HCT116 (cell line): Measurements from ENCODE around the gene UBE2E3. TPM values are rescaled to one million over a fixed set of nuclear protein-coding genes. Genes with fewer than 3 reads are reported as not detected.

Source experiments
- ATAC-seq: fragments of 200-7000 bp; cut with Tn5 transposase; 2 replicates; pipeline ENCODE4 v1.9.1; 2020; ENCODE audit warnings: mild to moderate bottlenecking, moderate library complexity
- BruUV-seq: library from RNA; stranded (reverse); fragments of 400-500 nt; replicated peaks from 2 replicates; lab custom pipeline; 2021; lab: Mats Ljungman, UMichigan
- CTCF ChIA-PET: fragments of 300-600 bp; sonication (Branson Sonifier 250); formaldehyde crosslinking; loops from one replicate; lab custom pipeline; 2021; ENCODE audit warnings: antibody characterized with exemption; lab: Charles Lee
- POLR2A ChIA-PET: fragments of 300-600, 350-600 bp; sonication (Branson Sonifier 250); formaldehyde crosslinking; loops from one replicate; lab custom pipeline; 2021; ENCODE audit warnings: antibody characterized with exemption; lab: Charles Lee
- RAD21 ChIA-PET, 2 experiments: fragments of 300-600 bp; sonication (Branson Sonifier 250); formaldehyde crosslinking; loops; one replicate each; lab custom pipeline; 2023; ENCODE audit warnings: low total read pairs in 2 of 2; ENCODE audit not compliant: uncharacterized antibody in 2 of 2, unreplicated experiment in 2 of 2, low non-redundant PET in 1 of 2; lab: Charles Lee
- DNase-seq: peaks from one replicate; pipeline ENCODE4 v3.0.0-alpha.2; 2010; ENCODE audit warnings: low read depth, low spot score
- H2AFZ ChIP-seq: fragments of 200-600 bp; shearing (Covaris generic), sonication (generic); 2 replicates; pipeline ENCODE4 v1.6.1; 2017; ENCODE audit warnings: low read depth, mixed run types, mixed read lengths, antibody characterized with exemption, low read length; ENCODE audit not compliant: poor library complexity, severe bottlenecking
- H3K27ac ChIP-seq: 2 replicates; pipeline ENCODE4 v1.5.1; 2012; ENCODE audit warnings: low read depth, low read length
- H3K27me3 ChIP-seq: fragments of 200-600 bp; sonication (generic); 2 replicates; pipeline ENCODE4 v1.6.1; 2016; ENCODE audit warnings: mixed run types, low read length, mixed read lengths; ENCODE audit not compliant: insufficient read depth
- H3K36me3 ChIP-seq, 2 experiments: fragments of 200-500 bp in 1 of 2; fragments of 200-600 bp in 1 of 2; sonication (Bioruptor generic) in 1 of 2; sonication (generic) in 1 of 2; 2 replicates each; pipeline versions ENCODE4 v1.5.1 to v1.6.1; 2014 to 2016; ENCODE audit warnings: low read length in 2 of 2, inconsistent platforms in 1 of 2, mixed read lengths in 1 of 2, mixed run types in 1 of 2; ENCODE audit not compliant: insufficient read depth in 2 of 2, control insufficient read depth in 1 of 2
- H3K4me1 ChIP-seq, 2 experiments: fragments of 200-600 bp in 1 of 2; sonication (generic) in 1 of 2; 2 replicates each; pipeline versions ENCODE4 v1.5.1 to v1.6.1; 2012 to 2017; ENCODE audit warnings: low read length in 2 of 2, inconsistent platforms in 1 of 2, mild to moderate bottlenecking in 1 of 2, mixed read lengths in 1 of 2, mixed run types in 1 of 2, moderate library complexity in 1 of 2; ENCODE audit not compliant: insufficient read depth in 2 of 2, control insufficient read depth in 1 of 2
- H3K4me2 ChIP-seq: fragments of 200-600 bp; sonication (generic); 2 replicates; pipeline ENCODE4 v1.6.1; 2017; ENCODE audit warnings: mixed run types, low read length, mixed read lengths
- H3K4me3 ChIP-seq, 2 experiments: fragments of 200-600 bp in 1 of 2; sonication (generic) in 1 of 2; replicated peaks in 1 of 2; 2 replicates each; pipeline ENCODE4 v1.5.1; 2011 to 2016; ENCODE audit warnings: low read length in 2 of 2, control low read depth in 1 of 2, low read depth in 1 of 2, mild to moderate bottlenecking in 1 of 2, mixed read lengths in 1 of 2, mixed run types in 1 of 2
- H3K79me2 ChIP-seq: fragments of 200-600 bp; sonication (generic); 2 replicates; pipeline ENCODE4 v1.6.1; 2017; ENCODE audit warnings: mild to moderate bottlenecking, mixed run types, low read length, moderate library complexity, mixed read lengths; ENCODE audit not compliant: insufficient read depth
- H3K9ac ChIP-seq: fragments of 200-600 bp; sonication (generic); 2 replicates; pipeline ENCODE4 v1.6.1; 2016; ENCODE audit warnings: low read length, mixed read lengths
- H3K9me2 ChIP-seq: fragments of 200-600 bp; sonication (generic), shearing (Covaris generic); 2 replicates; pipeline ENCODE4 v1.6.1; 2017; ENCODE audit warnings: mixed run types, mild to moderate bottlenecking, moderate library complexity; ENCODE audit not compliant: insufficient read depth
- H3K9me3 ChIP-seq, 2 experiments: fragments of 200-500 bp in 1 of 2; fragments of 200-600 bp in 1 of 2; sonication (Bioruptor generic) in 1 of 2; sonication (generic) in 1 of 2; 2 replicates each; pipeline ENCODE4 v1.6.1; 2014 to 2017; ENCODE audit warnings: low read length in 2 of 2, mixed read lengths in 2 of 2, inconsistent platforms in 1 of 2, low read depth in 1 of 2, mild to moderate bottlenecking in 1 of 2, mixed run types in 1 of 2, moderate library complexity in 1 of 2; ENCODE audit not compliant: control insufficient read depth in 1 of 2, insufficient read depth in 1 of 2
- H4K20me1 ChIP-seq: fragments of 200-600 bp; sonication (generic), shearing (Covaris generic); 2 replicates; pipeline ENCODE4 v1.6.1; 2017; ENCODE audit warnings: mixed run types, mild to moderate bottlenecking, moderate library complexity; ENCODE audit not compliant: insufficient read depth
- EGR1 ChIP-seq: IDR thresholded peaks from 2 replicates; pipeline ENCODE4 v1.6.1; 2012; ENCODE audit warnings: low read depth
- EZH2 ChIP-seq: fragments of 200-600 bp; sonication (generic); IDR thresholded peaks from 2 replicates; pipeline ENCODE4 v1.6.1; 2017; ENCODE audit warnings: antibody characterized with exemption, mixed run types
- POLR2A ChIP-seq: IDR thresholded peaks from 2 replicates; pipeline ENCODE4 v1.7.0; 2011; ENCODE audit warnings: borderline replicate concordance; ENCODE audit not compliant: insufficient read depth, insufficient read length; ENCODE audit errors: extremely low read depth
- RAD21 ChIP-seq: IDR thresholded peaks from 2 replicates; pipeline ENCODE4 v1.6.1; 2012; ENCODE audit warnings: low read depth, mild to moderate bottlenecking
- REST ChIP-seq: IDR thresholded peaks from 2 replicates; pipeline ENCODE4 v1.6.1; 2012; ENCODE audit warnings: low read depth
- ZFX ChIP-seq: fragments of 450-650 bp; IDR thresholded peaks from 2 replicates; pipeline ENCODE4 v1.6.1; 2017
- ZNF274 ChIP-seq: fragments of 200-500 bp; sonication (Bioruptor generic); IDR thresholded peaks from 2 replicates; pipeline ENCODE4 v1.6.1; 2014; ENCODE audit warnings: mild to moderate bottlenecking, low read depth, low read length, inconsistent platforms
- intact Hi-C: fragments of 100-400 bp; cut with micrococcal nuclease; formaldehyde crosslinking; loops from 2 replicates; pipeline ENCODE4 v1.10.0; 2022
- total RNA-seq: library from RNA; stranded (reverse); gene quantifications from one replicate; pipeline ENCODE4 v1.2.1, GENCODE V29; 2021; ENCODE audit not compliant: unreplicated experiment

UBE2E3 gene
- total RNA-seq, 1 experiment from 2014 or later, result 64.2 TPM

- Histone ChIP-seq H3K79me2 (no peaks in the 10 kb centered on the region), H3K9me2 (no peaks in the 10 kb centered on the region), H3K27ac (no peak overlapping the region), H3K27me3 (no peaks in the 10 kb centered on the region), H4K20me1 (no peaks in the 10 kb centered on the region), H2AFZ (peak overlapping the region; percentile 73), H3K9me3 (no peaks in the 10 kb centered on the region), H3K4me3 (no peak overlapping the region), H3K36me3 (no peaks in the 10 kb centered on the region), H3K9ac (no peak overlapping the region), H3K4me2 (no peak overlapping the region), H3K4me1 (no peaks in the 10 kb centered on the region)
- BruUV-seq, result no TSS peak
- POLR2A ChIA-PET, result no interaction called here
- RAD21 ChIA-PET, result no interaction called here
- intact Hi-C loops, result no loop called here
- ATAC-seq, result no peak
- TF ChIP-seq POLR2A, result no peak
- TF ChIP-seq RAD21, result no peak
- TF ChIP-seq REST, result no peak
- no peak for TF ChIP-seq ZFX
- no peak for TF ChIP-seq EZH2
- TF ChIP-seq ZNF274, result no peak
- TF ChIP-seq EGR1, result no peak
- no peak for DNase-seq
- CTCF ChIA-PET, result no interaction called here
Observed at GRCh38 chr2:180943275-180943674, 37.1 kb upstream of the UBE2E3 start.

- no TSS peak for BruUV-seq
Observed at GRCh38 chr2:180944372-180944771, 36.0 kb upstream of the UBE2E3 start.

More at GRCh38 chr2:180944372-180944771, 36.0 kb upstream of the UBE2E3 start:
- POLR2A ChIA-PET, result no interaction called here
- DNase-seq, result no peak
- Histone ChIP-seq H3K27me3 (no peaks in the 10 kb centered on the region), H3K4me3 (no peak overlapping the region), H3K9me3 (no peaks in the 10 kb centered on the region), H4K20me1 (no peaks in the 10 kb centered on the region), H3K9me2 (no peaks in the 10 kb centered on the region)
- intact Hi-C loops, result no loop called here
- RAD21 ChIA-PET, result no interaction called here
- no peak for TF ChIP-seq RAD21
- TF ChIP-seq REST, result peak; percentile 34
- TF ChIP-seq, all 23 proteins: peak for 1
- Histone ChIP-seq H3K27ac (no peak overlapping the region), H3K36me3 (no peaks in the 10 kb centered on the region), H3K79me2 (no peaks in the 10 kb centered on the region), H3K4me1 (no peaks in the 10 kb centered on the region), H3K4me2 (no peak overlapping the region), H2AFZ (no peak overlapping the region), H3K9ac (no peak overlapping the region)
- no peak for ATAC-seq
- CTCF ChIA-PET, result interaction anchor here (0.6 kb wide), 1 partner anchor 44 kb away, joined by 3 read pairs; no protein-coding TSS in a partner anchor
